RWPE1 (cell line): ENCODE data around the gene NANOS2.

Experiments used
- CTCF ChIA-PET: fragments of 350-600 bp; sonication (Branson Sonifier 250); formaldehyde crosslinking; extraction: SDS; loops from one replicate; lab custom pipeline; 2021; lab: Yijun Ruan, JAX
- POLR2A ChIA-PET: fragments of 400-600 bp; formaldehyde crosslinking; extraction: SDS; loops from one replicate; lab custom pipeline; 2020; ENCODE audit warnings: antibody characterized with exemption; ENCODE audit not compliant: low non-redundant PET; lab: Yijun Ruan, JAX
- DNase-seq: peaks from one replicate; pipeline ENCODE4 v3.0.0; 2012; ENCODE audit warnings: low spot score
- H3K27ac ChIP-seq: fragments of 450-650 bp; 2 replicates; pipeline ENCODE4 v1.5.1; 2017
- TF ChIP-seq, protein P1 (sequence below): fragments of 450-650 bp; conservative IDR thresholded peaks from 2 replicates; pipeline ENCODE4 v1.5.1; 2017; ENCODE audit warnings: low read depth, mild to moderate bottlenecking

The NANOS2 gene

DNA sequence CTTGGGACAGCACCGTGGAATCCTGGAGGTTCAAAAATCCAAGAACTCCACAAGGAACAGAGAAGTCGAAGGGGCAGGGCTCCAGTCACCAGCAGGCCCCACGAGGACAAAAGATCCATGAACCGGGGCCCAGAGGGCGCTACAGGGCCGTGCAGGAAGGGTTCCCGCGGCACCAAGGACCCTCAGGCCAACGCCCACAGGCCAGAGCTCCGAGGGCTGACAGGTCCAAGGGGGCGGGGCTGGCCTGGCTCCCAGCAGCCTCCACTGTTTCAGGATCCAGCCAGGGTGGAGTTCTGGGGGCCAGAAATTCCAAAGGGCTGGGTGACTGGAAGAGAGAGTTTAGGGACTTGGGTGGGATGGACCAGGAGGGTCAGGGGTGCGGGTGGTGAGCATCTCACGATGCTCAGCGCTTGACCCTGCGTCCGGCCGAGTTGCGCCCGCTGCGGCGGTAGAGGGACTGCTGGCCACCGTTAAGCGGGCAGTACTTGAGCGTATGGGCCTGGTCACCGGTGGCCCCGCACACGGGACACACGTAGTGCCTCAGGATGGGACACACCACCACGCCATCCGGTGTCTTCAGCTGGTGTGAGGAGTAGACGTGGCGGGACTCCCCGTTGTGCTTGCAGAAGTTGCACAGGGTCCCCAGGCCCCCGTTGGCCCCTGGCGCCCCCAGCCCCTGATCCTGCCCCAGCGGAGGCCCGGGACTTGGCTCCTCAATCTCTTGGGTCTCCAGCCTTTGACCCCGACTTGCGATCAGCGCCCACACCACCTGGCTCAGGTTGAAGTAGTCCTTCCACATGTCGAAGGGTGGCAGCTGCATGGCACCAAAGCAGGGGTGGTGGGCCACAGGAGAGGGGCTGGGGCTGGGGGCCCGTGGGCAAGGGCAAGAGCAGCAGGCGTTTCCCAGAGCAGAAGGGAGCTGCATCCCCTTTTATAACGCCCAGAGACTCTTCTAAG lies at the start of gene NANOS2:
Gene NANOS2 (minus strand): TSS at position 905 of the 957 bp plus-strand sequence. CDS start 85 bp downstream, at position 820.
- H3K27ac ChIP-seq: no peak within 1 kb of the TSS
- ChIA-PET POLR2A (no interaction called here), CTCF (no interaction called here)
- TF ChIP-seq, protein P1, sequence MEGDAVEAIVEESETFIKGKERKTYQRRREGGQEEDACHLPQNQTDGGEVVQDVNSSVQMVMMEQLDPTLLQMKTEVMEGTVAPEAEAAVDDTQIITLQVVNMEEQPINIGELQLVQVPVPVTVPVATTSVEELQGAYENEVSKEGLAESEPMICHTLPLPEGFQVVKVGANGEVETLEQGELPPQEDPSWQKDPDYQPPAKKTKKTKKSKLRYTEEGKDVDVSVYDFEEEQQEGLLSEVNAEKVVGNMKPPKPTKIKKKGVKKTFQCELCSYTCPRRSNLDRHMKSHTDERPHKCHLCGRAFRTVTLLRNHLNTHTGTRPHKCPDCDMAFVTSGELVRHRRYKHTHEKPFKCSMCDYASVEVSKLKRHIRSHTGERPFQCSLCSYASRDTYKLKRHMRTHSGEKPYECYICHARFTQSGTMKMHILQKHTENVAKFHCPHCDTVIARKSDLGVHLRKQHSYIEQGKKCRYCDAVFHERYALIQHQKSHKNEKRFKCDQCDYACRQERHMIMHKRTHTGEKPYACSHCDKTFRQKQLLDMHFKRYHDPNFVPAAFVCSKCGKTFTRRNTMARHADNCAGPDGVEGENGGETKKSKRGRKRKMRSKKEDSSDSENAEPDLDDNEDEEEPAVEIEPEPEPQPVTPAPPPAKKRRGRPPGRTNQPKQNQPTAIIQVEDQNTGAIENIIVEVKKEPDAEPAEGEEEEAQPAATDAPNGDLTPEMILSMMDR: no peak
- DNase-seq: no peak

DNA sequence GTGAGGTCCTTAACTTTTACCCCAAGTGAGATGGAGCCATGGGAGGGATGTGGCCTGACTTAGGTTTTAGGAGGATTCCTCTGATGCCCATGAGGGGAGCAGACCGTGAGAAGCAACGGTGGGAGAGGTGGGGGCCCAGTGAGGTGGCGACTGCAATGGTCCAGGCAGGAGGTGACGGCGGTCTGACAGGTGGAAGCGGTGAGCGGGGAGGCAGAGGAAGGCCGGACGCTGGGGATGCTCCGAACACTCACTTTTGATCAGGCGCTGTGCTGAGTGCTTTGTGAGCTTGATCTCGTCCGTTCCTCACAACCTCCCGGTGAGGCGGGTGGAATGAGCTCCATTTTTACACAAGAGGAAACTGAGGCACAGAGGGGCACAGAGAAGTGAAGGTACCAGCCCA lies 47.4 kb upstream of the NANOS2 start:
- POLR2A ChIA-PET: no interaction called here
- CTCF ChIA-PET: no interaction called here
- H3K27ac ChIP-seq: no peak overlapping the region
- TF ChIP-seq, protein P1: no peak
- DNase-seq: no peak

DNA sequence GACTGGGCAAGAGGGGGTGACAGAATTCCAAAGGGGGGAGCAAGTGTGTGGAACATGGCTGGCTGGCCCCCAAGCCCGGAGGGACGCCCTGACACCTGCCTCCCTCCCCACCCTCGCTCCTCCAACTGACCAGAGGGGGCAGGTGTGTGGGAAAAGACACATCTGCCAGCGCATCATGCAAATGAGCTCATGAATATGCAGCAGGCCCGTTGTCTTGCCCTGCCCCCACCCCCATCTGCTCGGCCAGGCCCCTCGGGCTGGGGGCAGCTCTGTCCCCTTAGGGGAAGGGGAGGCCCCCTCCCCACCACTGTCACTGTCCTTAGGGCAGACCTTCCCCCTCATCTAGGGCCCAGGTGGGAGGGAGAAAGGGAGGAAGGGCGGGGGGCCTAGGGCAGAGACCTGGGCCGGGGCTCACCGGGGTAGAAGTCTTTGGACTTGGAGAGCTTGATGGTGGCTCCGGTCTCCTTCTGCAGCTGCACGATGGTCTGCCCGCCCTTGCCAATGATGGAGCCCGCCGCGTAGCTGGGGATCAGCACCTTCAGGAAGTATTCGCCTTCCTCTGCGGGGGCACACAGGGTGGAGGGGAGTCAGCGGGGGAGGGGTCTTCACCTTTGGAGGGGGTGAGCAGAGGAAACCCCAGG lies 46.1 kb upstream of the NANOS2 start:
- DNase-seq: no peak
- ChIA-PET POLR2A (no interaction called here), CTCF (interaction anchor here (0.5 to 1.3 kb wide), 4 partner anchors 34 to 308 kb away, joined by 3 to 5 read pairs (median 3); partner anchors contain the start of gene CCDC61)

DNA sequence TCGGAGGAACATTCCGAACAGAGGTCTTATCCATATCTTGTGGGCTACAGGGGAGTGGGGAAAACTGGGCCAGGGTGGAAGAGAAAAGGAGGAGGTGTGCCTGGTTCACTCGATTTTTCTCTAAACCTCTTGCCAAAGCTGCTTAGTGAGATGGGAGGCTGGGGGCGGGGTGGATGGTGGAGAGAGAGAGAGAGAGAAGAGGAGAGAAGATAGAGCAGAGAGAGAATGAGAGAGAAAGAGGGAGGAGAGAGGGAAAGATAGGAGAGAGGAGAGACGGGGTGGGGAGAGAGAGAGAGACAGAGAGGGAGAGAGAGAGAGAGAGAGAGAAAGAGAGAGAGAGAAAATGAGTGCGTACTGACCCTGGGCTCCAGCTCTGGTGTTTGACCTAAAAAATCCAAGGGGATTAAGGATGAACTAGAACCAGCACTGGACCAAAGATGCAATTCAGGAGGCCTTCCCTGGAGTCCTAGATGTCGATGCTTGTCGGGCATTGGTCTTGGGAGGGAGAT lies 45.0 kb upstream of the NANOS2 start:
- no peak overlapping the region for H3K27ac ChIP-seq
- POLR2A ChIA-PET: no interaction called here
- CTCF ChIA-PET: interaction anchor here (0.7 kb wide), 2 partner anchors 12 to 280 kb away, joined by 3 to 4 read pairs; no protein-coding TSS in a partner anchor
- TF ChIP-seq, protein P1: no peak
- DNase-seq: no peak

More for the DNA sequence above, 46.1 kb upstream of the NANOS2 start:
- TF ChIP-seq, protein P1: no peak
- no peak overlapping the region for H3K27ac ChIP-seq

DNA sequence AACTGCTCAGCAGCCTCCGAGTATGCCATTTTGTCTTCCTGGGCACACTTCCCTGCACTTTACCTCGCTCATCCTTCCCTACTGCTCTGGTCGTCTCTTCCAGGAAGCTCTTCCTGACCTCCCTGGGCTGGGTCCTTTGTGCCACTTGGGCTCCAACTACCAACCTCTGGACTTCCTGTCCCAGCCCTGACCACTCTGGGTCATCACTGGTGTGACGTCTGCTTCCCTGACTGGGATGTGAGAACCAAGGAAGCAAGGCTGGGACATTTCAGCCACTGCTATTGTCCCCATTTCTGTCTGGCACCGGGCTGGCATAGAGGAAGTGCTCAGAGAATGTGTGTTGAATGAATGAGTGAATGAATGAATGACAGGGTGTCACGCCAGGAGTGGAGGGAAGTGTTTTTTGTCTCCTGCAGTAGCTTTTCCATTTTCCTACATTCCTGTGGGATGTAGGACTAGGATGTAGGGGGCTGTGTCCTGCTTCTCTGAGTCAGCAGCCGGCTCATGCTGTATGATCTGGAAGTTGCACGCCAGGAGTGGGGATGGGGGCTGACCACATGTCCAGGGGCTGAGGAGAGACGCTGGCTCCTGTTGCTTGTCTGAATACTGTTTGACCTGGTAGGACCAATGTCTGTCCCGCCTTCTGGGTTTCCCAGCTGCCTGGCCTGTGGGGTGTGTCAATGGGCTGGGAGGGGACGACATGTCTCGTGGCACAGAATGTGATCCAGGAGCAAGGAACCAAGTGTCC lies 44.4 kb upstream of the NANOS2 start:
- TF ChIP-seq, protein P1: no peak
- no peak for DNase-seq
- CTCF ChIA-PET: interaction anchor here (0.7 kb wide), 1 partner anchor 279 kb away, joined by 4 read pairs; no protein-coding TSS in a partner anchor
- POLR2A ChIA-PET: interaction anchor here (0.6 kb wide), 1 partner anchor 10 kb away, joined by 5 read pairs; no protein-coding TSS in a partner anchor
- H3K27ac ChIP-seq: no peak overlapping the region
